ENCODE data around the gene FFAR4.

Gene FFAR4

GRCh38 chr10:93572606-93573005, 6.1 kb downstream of the FFAR4 start:
- no peak for DNase-seq (ENCODE audit: low read depth in 2 of 2)

GRCh38 chr10:93573051-93573909, 6.8 kb downstream of the FFAR4 start:
- no peak for DNase-seq (ENCODE audit: low read depth in 2 of 2)

- DNase-seq (ENCODE audit: low read depth in 2 of 2), result no peak
These were observed 7.5 kb downstream of the FFAR4 start for GRCh38 chr10:93573924-93574323.

- DNase-seq (ENCODE audit: low read depth in 2 of 2), result no peak
These were observed 10.4 kb downstream of the FFAR4 start for GRCh38 chr10:93576888-93577287.

- no peak for DNase-seq (ENCODE audit: low read depth in 2 of 2)
These were observed 11.1 kb downstream of the FFAR4 start for GRCh38 chr10:93577565-93577964.

GRCh38 chr10:93579089-93579488, 12.6 kb downstream of the FFAR4 start:
- no peak for DNase-seq (ENCODE audit: low read depth in 2 of 2)

- no peak for DNase-seq (ENCODE audit: low read depth in 2 of 2)
These were observed 13.7 kb downstream of the FFAR4 start for GRCh38 chr10:93579985-93580711.

GRCh38 chr10:93580828-93581227, 14.4 kb downstream of the FFAR4 start:
- no peak for DNase-seq (ENCODE audit: low read depth in 2 of 2)

GRCh38 chr10:93584445-93584844, 18.0 kb downstream of the FFAR4 start:
- no peak for DNase-seq (ENCODE audit: low read depth in 2 of 2)

- DNase-seq (ENCODE audit: low read depth in 2 of 2), result no peak
These were observed 23.4 kb downstream of the FFAR4 start for GRCh38 chr10:93589648-93590562.

- DNase-seq (ENCODE audit: low read depth in 2 of 2), result no peak
These were observed 24.2 kb downstream of the FFAR4 start for GRCh38 chr10:93590638-93591037.

GRCh38 chr10:93591065-93591808, 24.8 kb downstream of the FFAR4 start:
- no peak for DNase-seq (ENCODE audit: low read depth in 2 of 2)

GRCh38 chr10:93593254-93593653, 26.8 kb downstream of the FFAR4 start:
- DNase-seq (ENCODE audit: low read depth in 2 of 2), result no peak

- DNase-seq (ENCODE audit: low read depth in 2 of 2), result no peak
These were observed 27.3 kb downstream of the FFAR4 start for GRCh38 chr10:93593749-93594148.

- no peak for DNase-seq (ENCODE audit: low read depth in 2 of 2)
These were observed 28.1 kb downstream of the FFAR4 start for GRCh38 chr10:93594518-93594917.

GRCh38 chr10:93595378-93596161, 29.1 kb downstream of the FFAR4 start:
- no peak for DNase-seq (ENCODE audit: low read depth in 2 of 2)

GRCh38 chr10:93596539-93596938, 30.1 kb downstream of the FFAR4 start:
- no peak for DNase-seq (ENCODE audit: low read depth in 2 of 2)

GRCh38 chr10:93597075-93597599, 30.7 kb downstream of the FFAR4 start:
- DNase-seq (ENCODE audit: low read depth in 2 of 2), result no peak

GRCh38 chr10:93598157-93598556, 31.7 kb downstream of the FFAR4 start:
- no peak for DNase-seq (ENCODE audit: low read depth in 2 of 2)

- DNase-seq (ENCODE audit: low read depth in 2 of 2), result no peak
These were observed 32.9 kb downstream of the FFAR4 start for GRCh38 chr10:93599335-93599734.

Measured in stimulated activated CD8-positive, alpha-beta memory T cell treated with anti-CD3 and anti-CD28 coated beads, Interleukin-15, amount 100 ng/mL, for 48 hours (primary cell).